HG03521 (cell line): ENCODE measurements around the gene MCF2L2.

Source experiments
- ATAC-seq: cut with Tn5 transposase; IDR thresholded peaks from one replicate; pipeline ENCODE4 v1.9.1; 2021; ENCODE audit warnings: mild to moderate bottlenecking, moderate library complexity; ENCODE audit not compliant: unreplicated experiment

Gene MCF2L2

DNA sequence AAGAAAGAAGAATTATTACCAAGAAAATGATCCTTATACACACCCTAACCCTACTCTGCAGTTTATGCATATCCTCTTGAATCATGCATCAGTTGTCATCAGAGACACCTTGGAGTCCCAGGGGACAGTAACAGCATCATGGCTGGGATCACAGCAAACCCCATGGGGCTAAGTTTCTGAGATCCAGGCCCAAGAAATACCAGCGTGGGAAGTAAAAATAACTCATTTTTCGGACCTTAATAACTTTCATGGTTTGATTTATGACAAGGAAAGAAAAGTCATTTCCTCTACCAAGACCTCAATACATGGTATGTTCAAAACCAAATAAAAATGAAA lies 214.2 kb downstream of the MCF2L2 start:
- no peak for ATAC-seq

DNA sequence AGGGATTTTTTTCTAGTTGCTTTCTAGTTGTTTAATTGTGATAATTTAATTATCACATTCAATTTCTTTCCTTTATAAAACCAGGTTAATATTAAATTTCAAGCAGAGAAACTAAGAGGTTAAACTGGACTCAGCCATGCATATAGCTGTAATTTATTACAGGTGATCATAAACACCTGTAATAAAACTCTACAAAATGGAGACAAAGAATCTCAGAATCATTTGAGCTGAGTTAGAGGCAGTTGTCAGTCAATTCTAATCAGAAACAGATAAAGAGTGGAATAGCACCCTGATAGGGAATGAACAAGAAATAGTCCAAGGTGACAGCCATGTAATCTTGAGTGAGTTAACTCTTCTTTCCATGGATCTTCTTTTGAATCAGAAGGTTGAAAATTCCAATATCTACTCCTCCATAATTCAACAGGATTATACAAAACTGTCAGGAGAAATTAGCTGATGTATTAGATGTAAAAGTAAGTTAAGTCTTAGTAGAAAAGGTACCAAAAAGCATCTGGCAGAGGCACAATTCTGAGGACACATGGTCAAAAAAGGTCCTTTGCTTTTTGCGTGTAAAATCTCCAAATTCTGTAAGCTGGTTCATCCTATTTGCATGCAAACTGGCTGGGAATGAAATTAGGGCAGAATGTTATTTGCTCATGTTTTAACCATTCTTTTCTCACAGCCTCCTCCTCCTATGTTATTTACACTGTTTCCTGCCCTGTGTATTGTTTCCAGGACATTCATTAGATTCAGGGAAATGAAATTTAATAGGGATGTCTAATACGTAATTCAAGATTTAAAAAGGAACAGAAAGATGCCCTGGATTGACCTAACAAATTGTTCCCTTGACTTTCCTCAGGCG lies 214.8 kb downstream of the MCF2L2 start:
- ATAC-seq, result no peak

DNA sequence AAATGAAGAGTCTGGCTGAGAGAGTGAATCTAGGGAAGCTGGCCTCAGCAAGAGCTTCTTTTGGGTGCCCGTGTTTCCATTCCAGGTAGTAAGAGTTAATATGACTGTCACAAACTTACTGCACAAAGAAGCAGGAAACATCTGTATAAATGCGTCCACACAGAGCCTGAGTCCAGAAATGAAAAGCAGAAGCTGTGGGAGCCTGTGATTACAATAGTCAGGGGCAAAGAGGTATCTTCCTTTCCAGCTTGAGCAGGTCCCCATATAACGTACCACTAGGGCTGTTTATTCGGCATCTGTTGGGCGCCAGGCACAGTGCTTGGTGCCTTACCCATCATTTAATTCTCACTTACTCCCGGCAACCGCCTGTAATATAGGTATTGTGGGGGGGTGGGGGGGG lies 215.9 kb downstream of the MCF2L2 start:
- ATAC-seq, result no peak

DNA sequence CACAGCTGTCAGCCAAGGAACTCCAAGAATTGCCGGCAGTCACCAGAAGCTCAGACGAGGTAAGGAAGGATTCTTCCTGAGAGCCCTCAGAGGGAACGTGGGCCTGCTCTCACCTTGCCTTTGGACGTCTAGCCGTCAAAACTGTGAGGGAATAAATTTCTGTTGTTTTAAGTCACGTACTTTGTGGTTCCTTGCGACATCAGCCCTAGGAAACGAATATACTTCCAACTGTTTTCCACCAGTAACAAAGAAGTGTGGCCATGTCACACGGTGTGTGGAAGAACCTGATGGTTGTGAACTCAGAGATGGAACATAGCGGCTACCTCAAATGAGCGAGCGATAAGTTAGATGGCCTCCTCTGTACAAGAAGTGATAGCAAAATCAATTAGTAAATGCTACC lies 216.3 kb downstream of the MCF2L2 start:
- no peak for ATAC-seq

DNA sequence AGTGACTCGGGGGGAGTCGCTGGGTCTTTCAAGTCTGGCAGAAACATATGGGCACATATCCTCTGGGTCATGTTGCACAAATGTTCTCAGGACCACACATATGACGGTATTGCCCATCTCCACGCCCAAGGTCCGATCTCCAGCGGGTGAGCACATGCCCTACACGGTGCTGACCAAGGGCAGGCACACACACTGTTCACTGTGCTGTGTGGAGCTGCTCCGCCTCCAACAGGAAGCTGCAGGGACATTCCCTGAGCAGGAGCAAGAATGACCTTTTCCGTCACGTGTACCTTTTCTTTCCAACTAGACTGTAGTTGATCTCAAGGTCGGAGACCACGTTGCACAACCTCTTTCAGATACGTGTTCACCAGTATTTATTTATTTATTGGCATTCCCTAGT lies 217.1 kb downstream of the MCF2L2 start:
- no peak for ATAC-seq

DNA sequence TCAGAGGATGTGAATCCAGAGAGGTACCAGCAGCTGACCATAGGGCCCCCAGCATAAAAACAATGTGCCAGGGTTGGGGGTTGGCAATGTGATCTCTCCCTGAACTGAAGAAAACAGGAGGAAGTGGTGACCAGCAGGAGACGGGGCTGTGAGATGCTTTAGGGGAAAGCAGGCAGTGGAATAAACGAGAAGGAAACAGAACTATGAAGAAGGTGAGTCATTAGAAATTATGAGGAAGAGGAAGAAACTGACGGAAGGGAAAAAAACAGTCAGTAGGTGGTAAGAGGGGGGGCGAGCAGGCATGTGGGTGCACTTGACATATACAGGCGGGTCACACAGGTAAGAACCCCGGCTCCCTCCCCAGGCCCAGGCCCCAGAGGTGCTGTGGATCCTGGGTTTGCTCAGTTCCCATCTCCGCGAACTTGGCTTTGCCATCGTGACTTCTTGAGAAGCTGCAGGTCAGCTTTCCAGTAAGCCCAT lies 217.5 kb downstream of the MCF2L2 start:
- ATAC-seq, result no peak

DNA sequence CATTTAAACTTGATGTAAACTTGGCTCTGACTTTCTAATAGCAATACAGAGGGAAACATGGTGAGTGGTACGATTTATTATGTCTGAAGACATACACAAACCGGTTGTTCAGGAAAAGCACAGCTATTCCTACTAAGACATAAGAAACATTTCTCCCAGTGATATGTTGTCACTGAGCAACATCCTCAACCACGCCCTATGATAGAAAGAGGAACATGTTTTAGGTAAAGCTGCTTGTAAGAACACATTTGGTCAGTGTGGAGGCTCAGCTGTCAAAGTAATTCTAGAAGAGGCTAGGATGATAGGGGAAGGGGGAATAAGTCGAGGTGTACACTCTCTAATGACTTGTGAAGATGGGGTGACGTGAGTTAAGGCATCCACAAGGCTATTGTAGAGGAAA lies 218.1 kb downstream of the MCF2L2 start:
- ATAC-seq, result no peak

DNA sequence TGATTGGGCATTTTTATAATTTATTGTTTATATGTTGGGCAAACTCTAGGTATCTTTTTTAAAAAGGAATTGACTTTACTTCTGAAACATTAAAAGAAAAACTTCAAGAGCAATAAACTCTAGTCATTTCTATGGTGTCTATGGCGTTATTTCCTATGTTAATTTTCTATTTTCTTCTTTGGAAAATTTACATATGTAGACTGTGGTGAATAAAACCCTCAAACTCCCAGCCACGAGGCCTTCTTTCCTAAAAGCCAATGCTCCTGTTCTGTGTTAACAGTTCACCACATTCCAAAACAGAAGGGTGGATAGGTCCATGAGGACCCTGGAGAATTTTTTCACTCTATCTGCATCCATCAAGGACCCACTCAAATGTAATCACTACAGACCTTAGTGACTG lies 219.6 kb downstream of the MCF2L2 start:
- no peak for ATAC-seq

DNA sequence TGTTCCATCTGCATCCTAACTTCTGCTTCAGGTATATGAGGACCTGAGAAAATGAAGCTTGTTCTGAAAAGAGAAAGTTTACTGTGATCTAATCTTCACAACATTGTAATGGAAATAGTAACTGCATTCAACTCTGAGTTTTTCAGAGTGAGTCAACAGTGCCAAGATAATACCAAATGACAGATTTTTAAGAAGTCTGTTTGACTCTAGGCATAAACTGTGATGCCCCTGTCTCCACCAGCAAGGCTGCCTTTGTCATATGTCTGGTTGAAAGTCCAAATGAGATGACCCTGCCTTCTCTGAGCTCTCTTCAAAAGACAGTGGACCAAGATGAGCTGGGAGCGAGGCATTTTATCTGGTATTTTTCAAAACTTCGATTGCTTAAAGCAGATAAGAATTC lies 220.2 kb downstream of the MCF2L2 start:
- ATAC-seq, result no peak

DNA sequence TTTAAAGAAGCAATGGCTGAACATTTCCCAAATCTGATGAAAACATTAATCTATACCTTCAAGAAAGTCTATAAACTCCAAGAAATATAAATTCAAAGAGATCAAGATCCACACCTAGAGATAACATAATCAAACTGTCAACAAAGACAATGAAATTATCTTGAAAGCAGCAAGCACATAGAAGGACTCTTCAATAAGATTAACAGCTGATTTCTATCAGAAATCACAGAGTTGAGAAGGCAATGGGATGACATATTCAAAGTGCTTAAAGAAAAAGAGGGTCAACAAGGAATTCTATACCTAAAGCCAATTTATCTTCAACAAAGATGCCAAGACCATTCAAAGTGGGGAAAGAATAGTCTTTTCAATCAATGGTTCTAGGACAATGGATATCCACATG lies 224.7 kb downstream of the MCF2L2 start:
- no peak for ATAC-seq

DNA sequence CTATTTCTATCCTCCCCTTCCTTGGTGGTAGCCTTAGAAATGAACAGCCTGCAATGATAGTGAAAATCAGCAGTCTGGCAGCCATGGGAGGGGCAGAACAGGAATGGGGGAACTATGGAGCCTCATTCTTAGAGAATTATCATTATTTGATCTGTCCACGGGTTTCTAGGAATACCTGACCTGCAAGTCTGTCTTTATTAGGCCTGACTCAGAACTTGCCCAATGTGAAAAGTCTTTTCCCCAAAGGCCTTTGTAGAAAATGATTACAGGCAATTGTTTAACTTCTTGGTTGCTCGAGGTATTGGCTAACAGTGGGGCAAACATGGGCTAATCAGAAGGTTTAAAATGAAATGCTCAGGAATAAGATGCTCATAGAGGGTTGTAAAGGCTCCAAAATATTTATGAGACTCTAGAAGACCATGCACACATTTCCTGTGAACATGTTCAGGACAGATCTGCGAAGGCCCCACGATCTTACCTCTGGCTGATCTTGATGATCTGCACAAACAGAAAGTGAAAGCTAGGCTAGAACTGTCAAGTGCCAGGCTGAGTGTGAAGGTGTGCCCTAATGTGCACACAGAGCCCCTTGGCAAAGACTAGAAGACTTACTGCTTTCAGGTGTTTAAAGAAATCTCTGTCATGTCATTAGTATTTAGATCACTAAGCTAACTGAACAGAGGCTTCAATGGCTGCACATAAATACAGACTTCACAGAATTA lies 226.3 kb downstream of the MCF2L2 start:
- no peak for ATAC-seq

DNA sequence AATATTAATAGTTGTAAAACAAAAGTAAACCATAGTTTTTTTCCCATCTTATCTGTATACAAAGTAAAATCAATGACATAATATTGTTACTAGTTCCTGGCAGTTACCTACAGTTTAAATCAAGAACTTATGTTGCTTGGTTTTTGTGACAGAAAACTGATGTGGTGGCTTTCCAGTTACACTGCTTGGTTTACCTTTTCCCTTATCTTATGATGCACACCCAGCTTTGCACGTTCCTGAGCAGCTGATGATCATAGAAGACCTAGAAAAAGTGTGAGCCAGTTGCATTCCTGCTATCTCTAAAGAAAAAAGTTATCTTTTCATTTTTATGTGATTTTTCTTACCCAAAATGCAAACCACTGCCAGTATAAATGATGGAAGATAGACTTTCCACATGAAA lies 229.5 kb downstream of the MCF2L2 start:
- no peak for ATAC-seq

DNA sequence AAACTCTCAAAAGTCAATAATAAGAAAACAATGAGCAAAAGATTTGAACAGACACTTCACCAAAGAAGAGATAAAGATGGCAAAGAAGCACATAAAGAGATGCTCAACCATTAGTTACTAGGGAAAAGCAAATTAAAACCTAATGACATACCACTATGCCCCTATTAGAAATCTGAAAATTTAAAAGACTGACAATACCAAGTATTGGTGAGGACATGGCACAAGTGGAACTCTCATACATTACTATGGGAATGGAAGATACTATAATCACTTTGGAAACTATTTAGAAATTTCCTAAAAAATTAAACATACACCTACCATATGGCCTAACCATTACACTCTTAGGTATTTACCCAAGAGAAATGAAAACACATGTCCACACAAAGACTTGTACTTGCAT lies 230.7 kb downstream of the MCF2L2 start:
- ATAC-seq, result no peak

DNA sequence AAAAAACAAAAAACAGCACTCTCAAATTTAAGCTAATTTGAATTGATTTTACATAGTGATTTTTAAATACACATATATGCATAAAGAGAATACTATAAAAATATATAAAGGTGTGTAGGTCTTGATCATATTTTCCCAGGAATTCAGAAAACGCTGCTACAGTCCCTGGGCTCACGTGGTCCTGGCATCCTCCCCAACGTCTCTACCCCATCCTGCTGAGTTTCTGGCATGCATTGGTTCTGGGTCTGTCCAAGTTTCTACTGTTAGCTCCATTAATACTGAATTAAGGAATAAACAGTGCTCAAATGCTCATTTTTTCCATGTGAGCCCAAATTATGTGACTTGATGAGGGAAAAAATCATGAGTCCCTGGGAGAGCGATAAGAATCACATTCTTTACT lies 233.2 kb downstream of the MCF2L2 start:
- no peak for ATAC-seq

DNA sequence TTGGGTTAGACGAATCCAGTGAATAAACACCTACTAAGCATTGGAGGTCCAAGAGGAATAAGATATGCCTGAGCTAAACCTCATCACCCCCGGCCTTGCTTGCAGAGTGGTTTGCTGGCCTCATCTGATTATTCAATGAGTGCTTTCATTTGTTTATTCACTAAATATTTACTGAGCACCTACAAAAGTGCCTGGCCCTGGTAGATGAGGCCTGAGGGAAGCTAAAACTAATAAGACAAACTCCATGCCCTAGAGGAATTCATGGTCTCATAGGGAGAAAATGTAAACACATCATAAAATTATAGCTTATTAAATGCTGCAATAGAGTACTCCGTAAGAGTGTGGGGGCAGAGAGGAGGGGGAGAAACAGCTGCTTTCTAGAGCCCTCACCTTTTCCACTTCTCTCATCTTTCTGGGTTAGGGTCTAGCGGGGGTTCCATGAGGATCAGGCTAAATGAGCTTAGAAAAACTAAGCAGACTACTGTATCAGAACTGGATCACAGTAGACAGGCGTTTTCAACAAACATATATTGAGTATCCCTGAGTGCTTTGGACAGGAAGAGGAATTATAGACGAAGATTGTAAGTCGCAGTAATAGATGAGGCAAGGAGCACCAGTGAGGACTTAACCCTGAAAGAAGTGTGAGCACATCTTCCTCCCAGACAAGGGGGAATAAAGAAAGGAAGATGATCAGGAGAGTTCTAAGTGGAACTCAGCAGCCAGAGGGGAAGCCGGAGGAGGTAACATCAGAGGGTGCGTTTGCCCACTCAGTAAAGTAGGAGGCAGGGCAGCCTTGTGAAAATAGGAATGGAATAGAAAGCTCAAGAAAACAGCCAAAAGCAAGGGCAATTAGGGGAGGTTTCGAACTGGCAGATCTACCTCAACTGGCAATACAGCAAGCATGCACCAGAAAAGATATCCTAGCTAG lies 234.4 kb downstream of the MCF2L2 start:
- no peak for ATAC-seq

DNA sequence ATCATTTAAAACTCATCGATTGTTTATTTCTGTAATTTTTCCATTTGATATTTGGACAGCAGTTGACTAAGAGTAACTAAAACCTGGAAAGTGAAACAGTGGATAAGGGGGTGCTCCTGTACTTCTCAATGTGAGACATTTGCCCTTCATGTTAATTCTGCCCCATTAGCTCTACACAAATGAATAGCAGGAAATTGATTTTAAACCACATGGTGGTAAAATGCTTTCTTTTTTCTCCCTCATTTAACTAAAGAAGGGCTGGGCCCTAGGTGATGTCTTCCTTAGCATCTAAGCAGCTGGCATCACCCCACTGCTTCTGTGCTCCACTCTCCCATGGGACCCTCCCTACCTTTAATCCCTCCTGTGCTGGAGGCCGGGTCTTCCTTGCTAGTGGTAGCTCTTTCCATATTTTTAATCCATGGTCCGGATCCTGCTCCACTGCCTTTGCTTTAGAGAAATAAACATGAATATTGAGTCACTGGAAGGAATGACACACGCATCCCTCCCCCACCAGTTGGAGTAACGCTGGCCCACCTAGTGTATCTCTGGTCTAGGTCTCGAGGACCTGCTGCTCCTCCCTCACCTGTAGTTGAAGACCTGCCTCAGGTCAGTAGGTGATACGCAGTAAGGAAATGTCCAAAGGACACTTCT lies 235.6 kb downstream of the MCF2L2 start:
- ATAC-seq, result no peak

DNA sequence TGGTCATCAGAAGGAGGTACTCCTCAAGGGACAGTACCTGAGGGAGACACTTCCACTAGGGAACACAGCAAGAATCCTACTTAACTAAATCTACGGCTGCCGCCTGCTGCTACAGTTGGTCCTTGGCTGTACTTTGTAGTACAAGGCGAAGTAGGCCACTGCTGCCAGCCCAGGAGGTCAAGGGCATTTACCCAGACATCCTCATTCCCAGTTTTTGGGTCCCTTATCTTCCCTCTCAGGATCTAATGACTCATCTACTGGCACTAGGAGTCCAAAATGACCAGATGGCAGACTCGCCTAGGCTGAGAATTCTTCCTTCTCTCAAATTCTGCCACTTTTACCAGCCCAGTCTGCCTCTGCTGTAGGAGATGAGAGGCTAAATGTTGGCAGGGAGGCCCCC lies 238.8 kb downstream of the MCF2L2 start:
- no peak for ATAC-seq

DNA sequence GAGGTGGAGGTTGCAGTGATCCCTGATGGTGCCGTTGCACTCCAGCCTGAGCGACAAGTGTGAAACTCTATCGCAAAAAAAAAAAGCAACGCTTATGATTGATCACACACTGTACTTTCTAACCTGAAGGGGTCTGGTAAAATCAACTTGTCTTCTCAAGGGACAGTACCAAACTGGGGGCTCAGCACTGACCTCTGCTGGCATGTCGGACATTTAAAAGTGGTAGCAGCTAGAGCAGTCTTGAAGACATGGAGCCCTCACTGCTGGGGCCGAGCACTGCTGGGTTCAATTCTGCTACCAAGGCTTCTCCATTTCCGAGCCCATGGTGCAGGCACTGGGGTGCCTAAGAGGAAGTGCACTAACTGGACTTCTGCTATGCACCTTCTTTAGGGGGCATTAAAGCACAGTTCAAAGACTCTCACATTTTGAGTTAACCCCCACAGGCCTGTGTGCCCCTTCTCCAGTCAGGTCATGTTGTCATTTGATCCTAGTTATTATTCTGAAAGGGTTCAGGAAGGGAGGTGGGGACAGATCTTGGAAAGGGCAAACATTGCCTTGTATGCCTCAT lies 239.4 kb downstream of the MCF2L2 start:
- ATAC-seq, result no peak

DNA sequence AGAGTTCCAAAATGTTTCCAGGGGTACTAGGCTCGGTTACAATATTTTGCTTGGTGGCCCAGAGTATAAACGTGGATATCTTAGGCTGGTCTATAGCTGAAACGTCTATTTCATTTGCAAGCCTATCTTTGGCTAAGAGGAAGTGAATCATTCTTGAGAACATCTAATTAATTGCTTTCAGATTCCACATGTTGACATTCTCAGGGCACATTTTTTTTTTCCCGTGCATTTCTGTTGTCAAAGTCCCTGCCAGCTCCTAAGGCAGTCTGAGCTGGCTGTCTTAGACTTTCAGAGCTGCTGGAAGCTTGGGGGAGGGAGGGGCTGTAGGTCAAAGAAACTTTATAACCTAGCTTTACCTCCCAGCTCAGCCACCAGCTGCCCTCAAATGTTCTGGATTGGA lies 242.7 kb downstream of the MCF2L2 start:
- ATAC-seq, result no peak
